CD4-positive, alpha-beta T cell treated with Interferon alpha-2 for 1 hour (primary cell): ENCODE results near the gene LSM7.
"Not testable (repeated sequence)": the region's sequence is repeated elsewhere in the genome, so short reads cannot be mapped to it uniquely, and the experiment has no call there.

Experiments used
- DNase-seq, 2 donors: peaks; one replicate each; pipeline ENCODE4 v3.0.0-alpha.2; 2020 to 2022

LSM7 gene

GRCh38 chr19:2355168-2356035, 27.0 kb upstream of the LSM7 start:
- no peak for DNase-seq

GRCh38 chr19:2354670-2355069, 26.3 kb upstream of the LSM7 start:
- no peak for DNase-seq

- no peak for DNase-seq
These were observed 25.7 kb upstream of the LSM7 start for GRCh38 chr19:2353887-2354592.

- DNase-seq, result no peak
These were observed 24.9 kb upstream of the LSM7 start for GRCh38 chr19:2353159-2353886.

GRCh38 chr19:2352121-2352520, 23.7 kb upstream of the LSM7 start:
- no peak for DNase-seq

- no peak for DNase-seq
These were observed 23.2 kb upstream of the LSM7 start for GRCh38 chr19:2351591-2351990.

- DNase-seq, result no peak
These were observed 22.3 kb upstream of the LSM7 start for GRCh38 chr19:2350656-2351055.

GRCh38 chr19:2349818-2350217, 21.4 kb upstream of the LSM7 start:
- not testable (repeated sequence) for DNase-seq

GRCh38 chr19:2345794-2346663, 17.6 kb upstream of the LSM7 start:
- no peak for DNase-seq

- no peak for DNase-seq
These were observed 16.7 kb upstream of the LSM7 start for GRCh38 chr19:2345076-2345475.

- DNase-seq, result no peak
These were observed 16.0 kb upstream of the LSM7 start for GRCh38 chr19:2344381-2344870.

- DNase-seq, result no peak
These were observed 15.1 kb upstream of the LSM7 start for GRCh38 chr19:2343289-2343982.

GRCh38 chr19:2342656-2343288, 14.4 kb upstream of the LSM7 start:
- no peak for DNase-seq

GRCh38 chr19:2341982-2342381, 13.6 kb upstream of the LSM7 start:
- DNase-seq, result no peak

- no peak for DNase-seq
These were observed 12.9 kb upstream of the LSM7 start for GRCh38 chr19:2341244-2341751.

GRCh38 chr19:2340496-2341243, 12.3 kb upstream of the LSM7 start:
- DNase-seq, result no peak

- no peak for DNase-seq
These were observed 11.4 kb upstream of the LSM7 start for GRCh38 chr19:2339644-2340310.

- DNase-seq, result no peak
These were observed 10.6 kb upstream of the LSM7 start for GRCh38 chr19:2338751-2339643.
